ENCODE measurements around the gene TMSB15C.
"Not testable (repeated sequence)": the region's sequence is repeated elsewhere in the genome, so short reads cannot be mapped to it uniquely, and the experiment has no call there.

DNA sequence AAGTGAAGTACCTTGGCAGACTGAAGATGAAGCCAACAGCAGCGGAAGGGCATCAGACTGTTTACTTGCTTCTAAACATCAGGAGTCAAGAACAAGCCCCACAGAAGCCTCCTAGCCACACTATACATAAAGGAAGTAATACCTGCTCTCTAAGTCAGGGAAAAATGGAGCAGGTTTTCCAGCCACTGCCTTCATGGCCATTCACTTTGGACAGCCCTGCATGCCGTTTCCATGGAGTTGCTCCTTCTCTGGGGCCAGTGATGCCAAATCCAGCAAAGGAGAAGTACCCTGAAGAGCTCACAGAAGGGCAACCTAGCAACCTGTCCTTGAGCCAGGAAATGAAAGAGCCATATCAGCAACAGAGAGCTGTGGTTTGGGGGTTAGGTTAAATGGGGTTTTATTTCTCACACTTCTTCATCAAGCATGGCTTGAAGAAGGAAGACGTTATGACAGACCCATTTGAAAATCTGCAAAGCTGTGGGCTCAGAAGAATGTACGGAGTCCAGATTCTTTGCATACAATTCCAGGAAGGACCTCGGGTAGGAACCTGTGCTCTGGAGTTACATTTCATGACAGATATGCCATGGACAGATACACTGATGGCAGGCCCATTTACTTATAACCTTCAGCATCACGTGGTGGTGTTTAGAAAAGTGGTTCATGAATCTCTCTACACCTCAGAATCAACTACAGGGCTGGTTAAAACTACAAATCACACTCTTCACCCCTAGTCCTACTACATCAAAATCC is 34.6 kb upstream of the TMSB15C start:
- TF ChIP-seq, protein P1, sequence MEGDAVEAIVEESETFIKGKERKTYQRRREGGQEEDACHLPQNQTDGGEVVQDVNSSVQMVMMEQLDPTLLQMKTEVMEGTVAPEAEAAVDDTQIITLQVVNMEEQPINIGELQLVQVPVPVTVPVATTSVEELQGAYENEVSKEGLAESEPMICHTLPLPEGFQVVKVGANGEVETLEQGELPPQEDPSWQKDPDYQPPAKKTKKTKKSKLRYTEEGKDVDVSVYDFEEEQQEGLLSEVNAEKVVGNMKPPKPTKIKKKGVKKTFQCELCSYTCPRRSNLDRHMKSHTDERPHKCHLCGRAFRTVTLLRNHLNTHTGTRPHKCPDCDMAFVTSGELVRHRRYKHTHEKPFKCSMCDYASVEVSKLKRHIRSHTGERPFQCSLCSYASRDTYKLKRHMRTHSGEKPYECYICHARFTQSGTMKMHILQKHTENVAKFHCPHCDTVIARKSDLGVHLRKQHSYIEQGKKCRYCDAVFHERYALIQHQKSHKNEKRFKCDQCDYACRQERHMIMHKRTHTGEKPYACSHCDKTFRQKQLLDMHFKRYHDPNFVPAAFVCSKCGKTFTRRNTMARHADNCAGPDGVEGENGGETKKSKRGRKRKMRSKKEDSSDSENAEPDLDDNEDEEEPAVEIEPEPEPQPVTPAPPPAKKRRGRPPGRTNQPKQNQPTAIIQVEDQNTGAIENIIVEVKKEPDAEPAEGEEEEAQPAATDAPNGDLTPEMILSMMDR (IDR thresholded peaks at IDR 0.05), result not testable (repeated sequence)
- not testable (repeated sequence) for TF ChIP-seq ZFX (IDR thresholded peaks at IDR 0.05; ENCODE audit: borderline replicate concordance)
